ENCODE measurements around the gene ZBTB5. TPM values are rescaled to one million over a fixed set of nuclear protein-coding genes. Genes with fewer than 3 reads are reported as not detected.
"Not testable (repeated sequence)": the region's sequence is repeated elsewhere in the genome, so short reads cannot be mapped to it uniquely, and the experiment has no call there.

The ZBTB5 gene
- total and polyA plus RNA-seq, 2 donors (not counting 1 experiment from before 2014, with no cell fraction given): 5.1 to 7.3 TPM

DNA sequence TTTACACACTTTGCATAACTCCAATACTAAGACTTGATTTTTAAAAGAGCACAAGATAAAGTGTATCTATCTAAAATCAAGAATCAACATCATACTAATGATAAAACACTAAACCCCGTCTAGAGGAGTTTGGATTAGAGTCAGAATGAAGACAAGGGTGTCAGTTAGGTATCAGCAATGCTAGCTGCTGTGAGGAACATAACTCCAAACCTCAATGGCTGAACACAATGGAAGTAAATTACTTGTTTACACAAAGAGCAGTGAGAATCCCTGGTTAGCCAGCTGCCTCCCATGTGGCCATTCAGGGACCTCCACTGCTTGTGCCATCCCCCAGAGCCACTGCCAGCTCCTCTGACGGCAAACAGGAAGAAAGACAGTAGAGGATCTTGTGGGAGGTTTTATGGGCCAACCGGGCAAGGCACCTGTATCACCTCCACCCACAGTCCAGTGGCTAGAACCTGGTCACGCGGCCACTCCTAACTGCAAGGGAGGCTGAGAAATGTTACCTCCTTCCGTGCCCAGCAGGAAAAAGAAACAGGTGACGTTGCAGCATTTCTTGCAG, 66.7 kb downstream of the ZBTB5 start:
- H3K4me1 ChIP-seq (ENCODE audit: control insufficient read depth, extremely low read depth, insufficient read depth, low read length): no peaks in the 10 kb centered on the region
- H3K27ac ChIP-seq (ENCODE audit: insufficient read depth, low read length): no peak overlapping the region
- no peaks in the 10 kb centered on the region for H3K79me2 ChIP-seq (ENCODE audit: control insufficient read depth, insufficient read depth, low read length)
- H3K27me3 ChIP-seq (ENCODE audit: control insufficient read depth, insufficient read depth, low read length): peaks cover 2% of the 10 kb centered on the region
- TF ChIP-seq, protein P1, sequence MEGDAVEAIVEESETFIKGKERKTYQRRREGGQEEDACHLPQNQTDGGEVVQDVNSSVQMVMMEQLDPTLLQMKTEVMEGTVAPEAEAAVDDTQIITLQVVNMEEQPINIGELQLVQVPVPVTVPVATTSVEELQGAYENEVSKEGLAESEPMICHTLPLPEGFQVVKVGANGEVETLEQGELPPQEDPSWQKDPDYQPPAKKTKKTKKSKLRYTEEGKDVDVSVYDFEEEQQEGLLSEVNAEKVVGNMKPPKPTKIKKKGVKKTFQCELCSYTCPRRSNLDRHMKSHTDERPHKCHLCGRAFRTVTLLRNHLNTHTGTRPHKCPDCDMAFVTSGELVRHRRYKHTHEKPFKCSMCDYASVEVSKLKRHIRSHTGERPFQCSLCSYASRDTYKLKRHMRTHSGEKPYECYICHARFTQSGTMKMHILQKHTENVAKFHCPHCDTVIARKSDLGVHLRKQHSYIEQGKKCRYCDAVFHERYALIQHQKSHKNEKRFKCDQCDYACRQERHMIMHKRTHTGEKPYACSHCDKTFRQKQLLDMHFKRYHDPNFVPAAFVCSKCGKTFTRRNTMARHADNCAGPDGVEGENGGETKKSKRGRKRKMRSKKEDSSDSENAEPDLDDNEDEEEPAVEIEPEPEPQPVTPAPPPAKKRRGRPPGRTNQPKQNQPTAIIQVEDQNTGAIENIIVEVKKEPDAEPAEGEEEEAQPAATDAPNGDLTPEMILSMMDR (conservative IDR thresholded peaks at IDR 0.05 in 1 of 2, IDR thresholded peaks at IDR 0.05 in 1 of 2; ENCODE audit: low read depth in 1 of 2, low read length in 2 of 2): no peak
- TF ChIP-seq EZH2 (IDR thresholded peaks at IDR 0.05; ENCODE audit: low read length, missing control alignments): no peak
- no peaks in the 10 kb centered on the region for H4K20me1 ChIP-seq (ENCODE audit: control insufficient read depth, extremely low read depth, insufficient read depth, low read length)
- H3K4me3 ChIP-seq (replicated peaks in 1 of 4; ENCODE audit: control extremely low read depth in 1 of 4, insufficient read depth in 1 of 4, low read depth in 3 of 4, low read length in 4 of 4): no peak overlapping the region
- no peak overlapping the region for H2AFZ ChIP-seq (ENCODE audit: low read length)
- no peaks in the 10 kb centered on the region for H3K9me3 ChIP-seq (ENCODE audit: control insufficient read depth, insufficient read depth, low read depth, low read length)
- no peak overlapping the region for H3K9ac ChIP-seq (ENCODE audit: insufficient read depth, low read length)
- no peak overlapping the region for H3K4me2 ChIP-seq (ENCODE audit: extremely low read depth, insufficient read depth, low read length)
- no peaks in the 10 kb centered on the region for H3K36me3 ChIP-seq (ENCODE audit: control insufficient read depth, insufficient read depth, low read length)
- DNase-seq (ENCODE audit: low read depth in 2 of 2): no peak

DNA sequence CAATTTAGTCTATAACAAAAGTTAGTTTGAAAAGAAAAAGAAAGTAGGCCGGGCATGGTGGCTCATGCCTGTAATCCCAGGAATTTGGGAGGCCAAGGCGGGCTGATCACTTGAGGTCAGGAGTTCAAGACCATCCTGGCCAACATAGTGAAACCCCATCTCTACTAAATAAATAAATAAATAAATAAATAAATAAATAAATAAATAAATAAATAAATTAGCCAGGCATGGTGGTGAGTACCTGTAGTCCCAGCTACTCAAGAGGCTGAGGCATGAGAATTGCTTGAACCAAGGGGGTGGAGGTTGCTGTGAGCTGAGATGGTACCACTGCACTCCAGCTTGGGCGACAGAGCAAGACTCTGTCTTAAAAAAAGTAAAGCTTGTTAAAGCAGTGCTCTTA, 67.3 kb downstream of the ZBTB5 start:
- not testable (repeated sequence) for H4K20me1 ChIP-seq (ENCODE audit: control insufficient read depth, extremely low read depth, insufficient read depth, low read length); H3K36me3 ChIP-seq (ENCODE audit: control insufficient read depth, insufficient read depth, low read length); DNase-seq (ENCODE audit: low read depth in 2 of 2); H3K4me2 ChIP-seq (ENCODE audit: extremely low read depth, insufficient read depth, low read length); H2AFZ ChIP-seq (ENCODE audit: low read length); H3K27me3 ChIP-seq (ENCODE audit: control insufficient read depth, insufficient read depth, low read length); H3K9ac ChIP-seq (ENCODE audit: insufficient read depth, low read length); H3K4me3 ChIP-seq (replicated peaks in 1 of 4; ENCODE audit: control extremely low read depth in 1 of 4, insufficient read depth in 1 of 4, low read depth in 3 of 4, low read length in 4 of 4); H3K4me1 ChIP-seq (ENCODE audit: control insufficient read depth, extremely low read depth, insufficient read depth, low read length); H3K9me3 ChIP-seq (ENCODE audit: control insufficient read depth, insufficient read depth, low read depth, low read length); H3K79me2 ChIP-seq (ENCODE audit: control insufficient read depth, insufficient read depth, low read length); H3K27ac ChIP-seq (ENCODE audit: insufficient read depth, low read length)

DNA sequence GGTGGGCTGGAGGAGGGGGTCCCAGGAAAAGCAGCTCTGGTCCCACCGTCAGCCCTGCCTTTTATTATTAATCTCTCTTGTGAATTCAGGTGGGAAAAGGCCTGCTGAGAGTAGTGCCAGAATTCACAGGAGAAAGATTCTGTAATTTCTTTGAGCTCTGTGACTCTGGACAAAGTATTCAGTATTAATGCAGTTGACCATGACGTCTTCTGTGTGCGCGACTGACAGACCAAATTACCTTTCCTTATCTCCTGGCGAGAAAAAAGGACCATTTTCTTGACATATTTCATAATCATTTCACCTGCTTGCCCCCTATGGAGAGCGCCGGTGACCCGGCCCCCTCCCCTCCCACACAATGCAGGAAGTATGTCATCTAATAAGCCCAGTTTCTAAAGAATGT, 69.6 kb downstream of the ZBTB5 start:
- Histone ChIP-seq H3K9ac (ENCODE audit: insufficient read depth, low read length) (no peak overlapping the region), H3K4me3 (replicated peaks in 1 of 4; ENCODE audit: control extremely low read depth in 1 of 4, insufficient read depth in 1 of 4, low read depth in 3 of 4, low read length in 4 of 4) (no peak overlapping the region), H3K4me2 (ENCODE audit: extremely low read depth, insufficient read depth, low read length) (no peak overlapping the region), H3K4me1 (ENCODE audit: control insufficient read depth, extremely low read depth, insufficient read depth, low read length) (no peaks in the 10 kb centered on the region), H3K36me3 (ENCODE audit: control insufficient read depth, insufficient read depth, low read length) (no peaks in the 10 kb centered on the region), H4K20me1 (ENCODE audit: control insufficient read depth, extremely low read depth, insufficient read depth, low read length) (no peaks in the 10 kb centered on the region), H2AFZ (ENCODE audit: low read length) (no peak overlapping the region), H3K27ac (ENCODE audit: insufficient read depth, low read length) (no peak overlapping the region), H3K79me2 (ENCODE audit: control insufficient read depth, insufficient read depth, low read length) (no peaks in the 10 kb centered on the region), H3K9me3 (ENCODE audit: control insufficient read depth, insufficient read depth, low read depth, low read length) (no peaks in the 10 kb centered on the region), H3K27me3 (ENCODE audit: control insufficient read depth, insufficient read depth, low read length) (peaks cover 2% of the 10 kb centered on the region)
- DNase-seq (ENCODE audit: low read depth in 2 of 2): no peak
- TF ChIP-seq, protein P1 (conservative IDR thresholded peaks at IDR 0.05 in 1 of 2, IDR thresholded peaks at IDR 0.05 in 1 of 2; ENCODE audit: low read depth in 1 of 2, low read length in 2 of 2): no peak
- no peak for TF ChIP-seq EZH2 (IDR thresholded peaks at IDR 0.05; ENCODE audit: low read length, missing control alignments)

All from fibroblast of lung (primary cell).